Stimulated activated CD8-positive, alpha-beta memory T cell treated with anti-CD3 and anti-CD28 coated beads, Interleukin-12 subunit alpha, Interleukin-12 subunit beta, amount 100 ng/mL, for 4 hours (primary cell): ENCODE data around the gene KLHL28.
A peak's percentile ranks its signal among the peaks of the same experiment; 100 is the strongest.

Experiments used
- DNase-seq: peaks from one replicate; pipeline ENCODE4 v3.0.0-alpha.2; 2020; ENCODE audit warnings: low read depth

KLHL28 gene, protein sequence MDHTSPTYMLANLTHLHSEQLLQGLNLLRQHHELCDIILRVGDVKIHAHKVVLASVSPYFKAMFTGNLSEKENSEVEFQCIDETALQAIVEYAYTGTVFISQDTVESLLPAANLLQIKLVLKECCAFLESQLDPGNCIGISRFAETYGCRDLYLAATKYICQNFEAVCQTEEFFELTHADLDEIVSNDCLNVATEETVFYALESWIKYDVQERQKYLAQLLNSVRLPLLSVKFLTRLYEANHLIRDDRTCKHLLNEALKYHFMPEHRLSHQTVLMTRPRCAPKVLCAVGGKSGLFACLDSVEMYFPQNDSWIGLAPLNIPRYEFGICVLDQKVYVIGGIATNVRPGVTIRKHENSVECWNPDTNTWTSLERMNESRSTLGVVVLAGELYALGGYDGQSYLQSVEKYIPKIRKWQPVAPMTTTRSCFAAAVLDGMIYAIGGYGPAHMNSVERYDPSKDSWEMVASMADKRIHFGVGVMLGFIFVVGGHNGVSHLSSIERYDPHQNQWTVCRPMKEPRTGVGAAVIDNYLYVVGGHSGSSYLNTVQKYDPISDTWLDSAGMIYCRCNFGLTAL

DNA sequence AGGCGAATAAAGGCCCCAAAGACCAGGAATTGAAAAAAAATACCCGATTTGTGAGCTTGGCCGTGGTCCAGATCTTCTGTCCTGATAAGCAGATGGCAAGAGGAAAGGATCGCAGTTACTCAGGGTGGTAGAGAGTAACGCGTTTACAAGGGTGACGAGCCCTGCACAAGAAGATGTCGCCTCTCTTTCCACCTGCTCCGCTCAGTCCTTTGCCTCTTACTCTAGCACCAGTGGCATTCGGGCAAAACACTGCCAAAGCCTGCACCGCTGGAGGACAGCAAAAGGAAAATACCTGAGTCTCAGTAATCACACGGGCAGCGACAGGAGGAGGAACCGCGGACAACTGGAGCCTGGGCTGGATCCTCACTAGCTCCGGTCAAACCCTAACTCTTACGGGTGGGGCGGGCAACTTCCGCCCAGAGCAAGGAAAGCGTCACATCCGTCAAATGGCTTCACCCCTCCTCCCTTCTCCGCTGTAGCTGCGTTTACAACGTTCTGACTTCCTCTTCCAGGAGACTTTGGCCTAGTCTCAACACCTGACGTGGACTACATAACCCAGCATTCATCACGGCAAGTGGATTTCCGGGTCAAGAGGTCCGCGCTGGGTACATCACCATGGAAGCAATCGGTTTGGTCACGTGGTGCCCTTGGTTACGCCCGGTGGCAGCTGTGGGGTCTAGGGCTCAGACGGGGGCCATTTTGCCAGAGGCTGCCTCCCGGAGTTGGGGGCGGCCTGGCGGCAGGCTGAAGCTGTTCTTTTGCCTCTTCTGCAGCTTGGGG, at the start of gene KLHL28, which contains the start of gene TOGARAM1:
KLHL28 (minus strand) TSS at position 394 of the 780 bp plus-strand sequence. CDS start 16,019 bp downstream, outside the sequence.
TOGARAM1 (plus strand) TSS at position 637 of the 780 bp plus-strand sequence. CDS start 232 bp downstream, outside the sequence.
- peak; percentile 92 for DNase-seq

DNA sequence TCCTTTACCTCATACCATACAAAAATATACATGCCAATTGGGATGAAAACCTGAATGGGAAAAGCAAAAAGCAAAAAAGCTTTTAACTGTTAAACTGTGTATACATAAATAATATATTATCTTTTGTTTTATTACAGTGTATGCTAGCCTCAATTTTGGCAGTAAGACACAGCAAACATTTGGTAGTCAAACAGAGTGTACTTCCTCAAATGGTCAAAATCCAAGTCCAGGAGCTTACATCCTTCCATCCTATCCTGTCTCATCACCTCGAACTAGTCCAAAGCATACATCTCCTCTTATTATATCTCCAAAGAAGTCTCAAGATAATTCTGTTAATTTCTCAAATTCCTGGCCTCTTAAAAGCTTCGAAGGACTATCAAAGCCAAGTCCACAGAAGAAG, 42.2 kb upstream of the KLHL28 start:
- DNase-seq, result no peak

DNA sequence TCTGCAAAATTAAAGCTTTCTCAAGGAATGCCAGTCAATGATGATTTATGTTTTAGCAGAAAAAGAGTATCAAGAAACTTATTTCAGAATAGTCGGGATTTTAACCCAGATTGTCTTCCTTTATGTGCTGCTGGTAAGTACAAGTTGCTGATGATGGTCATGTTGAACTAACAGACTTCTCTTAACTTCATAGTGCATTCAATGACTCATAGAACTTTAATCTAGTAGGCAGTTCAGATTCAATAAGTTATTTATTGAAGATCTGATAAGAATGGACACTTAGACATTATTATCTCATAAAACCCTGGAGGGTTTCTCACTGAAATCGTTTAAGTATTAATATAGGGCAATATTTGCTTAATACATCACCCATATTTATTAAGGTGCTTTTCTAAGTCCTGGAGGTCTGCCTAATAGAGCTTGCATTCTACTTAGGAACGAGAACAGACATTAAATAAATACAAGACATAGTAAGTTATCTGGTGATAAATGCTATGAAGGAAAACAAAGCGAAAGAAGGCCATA, 34.1 kb upstream of the KLHL28 start:
- DNase-seq, result no peak

DNA sequence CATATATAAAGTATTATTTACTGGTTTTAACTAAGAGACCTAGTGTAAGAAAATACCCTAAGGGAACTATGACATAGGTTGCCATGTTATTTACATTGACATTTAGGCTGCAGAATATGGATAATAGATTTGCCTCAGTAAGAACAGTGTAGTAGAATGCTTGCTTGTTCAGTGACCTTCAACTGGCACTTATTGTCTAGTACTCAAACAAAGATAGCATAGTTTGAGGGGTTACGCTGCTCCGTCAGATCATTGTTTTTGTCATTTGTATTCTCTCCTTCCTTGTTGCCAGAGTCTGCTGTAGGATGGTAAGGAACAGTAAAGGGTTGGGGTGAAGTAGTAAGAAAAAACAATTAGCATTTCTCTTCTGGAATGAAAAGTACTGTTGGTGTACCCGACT, 33.4 kb upstream of the KLHL28 start:
- DNase-seq, result no peak

DNA sequence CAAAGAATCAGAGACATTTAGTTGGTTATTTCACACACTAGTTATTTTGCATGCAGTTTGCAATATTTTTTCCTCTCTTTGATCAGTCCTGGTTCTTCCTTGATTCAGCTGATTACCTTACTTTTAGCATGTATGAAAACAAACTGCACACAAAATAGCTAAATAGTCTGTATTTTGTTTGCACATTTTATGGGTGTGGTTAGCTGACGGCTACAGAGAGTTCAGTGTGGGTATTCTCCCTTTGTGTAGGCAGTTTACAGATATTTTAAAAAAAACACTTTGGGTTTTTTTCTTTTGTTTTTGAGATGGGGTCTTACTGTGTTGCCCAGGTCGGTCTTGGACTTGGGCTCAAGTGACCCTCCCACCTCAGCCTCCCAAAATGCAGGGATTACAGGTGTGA, 28.8 kb upstream of the KLHL28 start:
- DNase-seq, result no peak

DNA sequence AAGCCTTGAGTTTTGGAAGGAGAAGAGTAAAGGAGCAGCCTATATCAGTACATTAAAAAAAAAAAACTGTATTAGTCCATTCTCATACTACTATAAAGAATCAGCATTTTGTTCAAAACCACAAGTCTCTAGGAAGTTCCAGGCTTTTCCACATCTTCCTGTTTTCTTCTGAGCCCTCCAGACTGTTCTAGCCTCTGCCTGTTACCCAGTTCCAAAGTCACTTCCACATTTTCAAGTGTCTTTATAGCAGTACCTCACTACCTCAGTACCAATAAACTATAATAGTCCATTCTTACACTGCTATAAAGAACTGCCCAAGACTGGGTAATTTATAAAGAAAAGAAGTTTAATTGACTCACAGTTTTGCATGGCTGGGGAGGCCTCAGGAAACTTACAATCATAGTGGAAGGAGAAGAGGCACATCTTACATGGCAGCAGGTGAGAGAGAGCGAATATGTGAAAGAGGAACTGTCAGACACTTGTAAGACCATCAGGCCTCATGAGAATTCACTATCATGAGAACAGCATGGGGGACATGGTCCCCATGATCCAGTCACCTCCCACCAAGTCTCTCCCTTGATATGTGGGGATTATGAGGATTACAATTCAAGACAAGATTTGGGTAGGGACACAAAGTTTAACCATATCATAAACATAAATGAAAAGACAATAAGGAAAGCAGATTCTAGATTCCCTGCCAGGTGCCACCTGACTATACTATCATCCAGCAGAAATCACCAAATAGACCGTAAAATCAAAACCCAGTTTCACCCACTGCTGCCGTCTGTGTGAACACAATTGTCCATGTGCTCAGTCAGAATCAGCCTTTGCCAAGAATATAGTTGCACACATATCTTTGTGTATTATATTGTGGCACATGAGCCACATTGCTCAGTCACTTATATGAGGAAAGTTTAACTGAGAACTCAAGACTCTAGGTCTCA, 28.0 kb upstream of the KLHL28 start:
- no peak for DNase-seq

DNA sequence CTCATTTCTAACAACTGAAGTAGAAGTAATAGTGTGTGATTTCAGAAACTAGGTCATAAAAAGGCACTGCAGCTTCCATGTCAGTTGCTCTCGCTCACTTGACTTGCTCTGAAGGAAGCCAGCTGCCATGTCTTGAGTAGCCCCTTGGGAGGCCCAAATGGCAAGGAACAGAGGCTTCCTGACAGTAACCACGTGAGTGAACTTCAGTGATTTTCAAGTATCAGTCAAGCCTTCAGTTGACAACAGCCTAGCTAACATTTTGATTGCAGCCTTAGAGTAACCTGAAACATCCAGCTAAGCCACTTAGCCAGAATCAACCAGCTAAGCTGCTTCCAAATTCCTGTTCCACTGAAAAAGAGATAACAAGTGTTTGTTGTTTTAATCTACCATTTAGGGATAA, 26.9 kb upstream of the KLHL28 start:
- no peak for DNase-seq

DNA sequence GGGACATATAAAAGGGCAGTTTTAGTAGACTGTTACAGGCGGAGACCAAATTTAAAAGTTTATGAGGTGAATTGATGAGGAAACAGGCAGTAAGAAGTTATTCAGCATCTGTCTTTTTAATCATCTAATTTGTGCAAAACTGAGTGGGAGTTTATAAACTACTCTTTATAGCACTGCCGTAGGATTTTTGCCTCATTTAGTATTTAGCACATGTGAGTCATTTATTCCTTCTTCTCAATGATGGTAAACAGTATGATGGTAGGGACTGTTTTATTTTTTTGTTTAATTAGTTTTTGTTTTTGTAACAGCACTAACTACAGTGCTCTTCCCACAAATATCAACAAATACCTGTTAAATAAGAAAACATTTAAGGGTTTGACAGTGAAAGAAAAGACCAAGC, 20.8 kb upstream of the KLHL28 start:
- DNase-seq, result no peak

DNA sequence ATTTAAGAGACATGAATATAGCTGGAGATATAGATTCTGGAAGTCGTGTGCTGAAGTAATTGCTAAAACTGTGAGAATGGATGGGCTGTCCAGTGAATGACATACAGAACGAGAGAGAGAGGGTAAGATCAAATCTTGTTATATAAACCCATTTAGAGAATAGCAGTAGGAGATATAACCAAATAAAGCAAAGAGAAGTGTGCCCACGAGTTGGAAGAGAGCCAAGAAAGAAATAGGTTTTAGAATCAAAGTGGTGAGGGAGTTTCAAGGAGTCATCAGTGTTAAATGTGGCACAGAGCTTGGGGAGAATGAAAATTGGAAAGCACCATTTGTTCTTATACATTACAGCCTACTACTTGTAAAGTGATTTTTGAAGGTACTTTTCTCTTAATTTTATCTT, 19.5 kb upstream of the KLHL28 start:
- no peak for DNase-seq

DNA sequence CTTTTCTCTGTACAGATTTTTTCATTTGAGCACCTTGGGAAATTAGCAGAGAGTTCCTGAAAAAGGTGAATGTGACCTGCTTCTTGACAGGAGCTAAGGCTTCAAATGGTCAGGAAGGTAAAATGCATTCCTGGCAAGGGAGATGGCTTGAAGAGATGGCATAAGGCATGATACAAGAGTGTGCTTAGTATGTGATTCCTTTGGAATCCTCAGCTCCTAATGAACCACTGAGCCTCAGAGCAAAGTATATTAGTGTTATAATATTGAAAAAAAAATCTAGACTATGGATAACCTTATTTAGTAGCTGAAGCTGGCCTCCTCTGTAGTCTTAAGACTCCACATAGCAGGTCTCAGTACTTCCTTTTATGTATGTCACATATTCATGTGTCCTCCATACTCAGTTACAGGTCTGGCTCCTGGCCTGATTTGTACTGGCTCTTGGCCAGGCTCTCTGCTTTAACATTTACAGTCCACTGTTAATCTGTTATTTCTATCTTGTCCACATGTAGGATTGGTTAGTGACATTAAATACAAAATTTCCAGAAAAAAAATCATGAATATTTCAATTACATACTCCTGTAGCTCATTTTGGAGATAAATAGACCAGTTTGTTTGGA, 18.1 kb upstream of the KLHL28 start:
- no peak for DNase-seq

DNA sequence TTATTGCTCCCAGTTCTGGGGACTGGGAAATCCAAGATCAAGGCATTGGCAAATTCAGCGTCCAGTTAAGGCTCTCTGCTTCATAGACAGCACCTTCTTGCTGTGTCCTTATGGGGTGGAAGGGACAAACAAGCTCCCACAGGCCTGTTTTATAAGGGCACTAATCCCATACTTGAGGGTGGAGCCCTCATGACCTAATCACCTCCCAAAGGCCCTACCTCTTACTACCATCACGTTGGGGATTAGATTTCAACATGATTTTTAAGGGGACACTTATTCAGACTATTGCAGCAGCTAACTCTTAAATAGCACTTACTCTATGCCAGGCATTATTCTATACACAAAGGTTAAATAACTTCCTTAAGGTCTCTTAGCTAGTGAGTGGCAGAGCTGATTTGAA, 17.5 kb upstream of the KLHL28 start:
- no peak for DNase-seq

DNA sequence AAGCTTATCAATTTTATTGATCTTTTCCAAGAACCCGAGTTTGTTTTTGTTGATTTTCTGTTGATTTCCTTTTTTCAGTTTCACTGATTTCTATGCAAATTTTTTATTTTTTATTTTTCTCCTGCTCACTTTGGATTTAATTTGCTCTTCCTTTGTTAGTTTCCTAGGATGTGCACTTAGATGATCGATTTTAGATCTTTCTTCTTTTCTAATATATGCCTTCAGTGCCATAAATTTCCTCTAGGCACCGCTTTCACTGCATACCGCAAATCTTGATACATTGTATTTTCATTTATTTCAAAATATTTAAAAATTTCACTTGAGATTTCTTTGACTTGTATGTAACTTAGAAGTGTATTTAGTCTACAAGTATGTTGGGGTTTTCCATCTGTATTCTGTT, 9.7 kb upstream of the KLHL28 start:
- no peak for DNase-seq

DNA sequence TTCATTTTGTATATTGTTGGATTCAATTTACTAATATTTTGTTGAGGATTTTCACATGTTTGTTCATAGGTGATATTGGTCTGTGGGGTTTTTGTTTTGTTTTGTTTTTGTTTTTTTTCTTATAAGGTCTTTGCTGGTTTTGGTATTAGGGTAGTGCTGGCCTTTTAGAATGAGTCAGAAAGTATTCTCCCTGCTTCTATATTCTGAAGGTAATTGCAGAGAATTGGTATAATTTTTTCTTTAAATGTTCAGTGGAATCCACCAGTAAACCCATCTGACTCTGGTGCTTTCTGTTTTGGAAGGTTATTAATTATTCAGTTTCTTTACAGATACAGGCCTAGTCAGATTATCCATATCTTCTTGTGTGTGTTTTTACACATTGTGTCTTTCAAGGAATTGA, 9.2 kb upstream of the KLHL28 start:
- DNase-seq, result no peak

DNA sequence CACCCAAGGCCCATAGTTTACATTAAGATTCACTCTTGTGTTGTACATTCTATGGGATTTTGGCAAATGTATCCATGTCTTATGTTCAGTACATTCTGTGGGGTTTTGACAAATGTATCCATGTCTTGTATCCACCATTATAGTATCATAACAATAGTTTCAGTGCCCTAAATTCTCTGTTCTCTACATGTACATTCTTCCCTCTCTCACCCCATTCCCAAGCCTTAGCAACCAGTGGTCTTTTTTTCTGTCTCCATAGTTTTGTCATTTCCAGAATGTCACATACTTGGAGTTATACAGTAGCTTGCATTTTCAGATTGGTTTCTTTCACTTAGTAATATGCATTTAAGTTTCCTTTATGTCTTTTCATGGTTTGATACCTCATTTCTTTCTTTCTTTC, 7.0 kb upstream of the KLHL28 start:
- DNase-seq, result no peak

DNA sequence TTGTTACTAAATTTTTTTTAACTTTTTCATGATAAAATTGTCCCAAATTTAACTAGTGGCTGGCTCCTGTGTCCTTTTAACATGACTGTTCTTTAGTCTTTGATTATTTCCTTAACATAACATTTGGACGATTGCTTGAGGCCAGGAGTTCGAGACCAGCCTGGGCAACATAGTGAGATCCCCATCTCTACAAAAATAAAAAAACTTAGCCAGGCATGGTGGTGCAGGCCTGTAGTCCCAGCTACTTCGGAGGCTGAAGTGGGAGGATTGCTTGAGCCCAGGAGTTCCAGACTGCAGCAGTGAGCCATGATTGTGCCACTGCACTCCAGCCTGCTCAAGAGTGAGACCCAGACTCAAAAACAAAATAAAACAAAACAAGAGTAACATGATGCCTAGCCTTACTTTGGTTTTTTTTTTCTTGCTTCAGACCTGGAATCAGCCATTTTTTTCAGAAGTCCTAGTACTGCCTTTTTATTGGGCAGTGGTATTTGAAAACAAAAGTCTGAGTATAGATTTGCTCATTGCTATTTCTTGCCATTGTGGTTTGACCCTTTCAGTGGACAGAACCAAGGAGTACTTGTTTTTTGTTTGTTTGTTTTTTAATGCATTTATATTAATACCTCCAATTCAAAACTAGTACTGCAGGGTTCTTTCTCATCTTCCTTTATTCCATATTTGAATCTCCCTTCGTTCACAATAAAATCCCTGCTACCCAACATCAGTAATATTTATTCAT, 5.0 kb upstream of the KLHL28 start:
- no peak for DNase-seq

DNA sequence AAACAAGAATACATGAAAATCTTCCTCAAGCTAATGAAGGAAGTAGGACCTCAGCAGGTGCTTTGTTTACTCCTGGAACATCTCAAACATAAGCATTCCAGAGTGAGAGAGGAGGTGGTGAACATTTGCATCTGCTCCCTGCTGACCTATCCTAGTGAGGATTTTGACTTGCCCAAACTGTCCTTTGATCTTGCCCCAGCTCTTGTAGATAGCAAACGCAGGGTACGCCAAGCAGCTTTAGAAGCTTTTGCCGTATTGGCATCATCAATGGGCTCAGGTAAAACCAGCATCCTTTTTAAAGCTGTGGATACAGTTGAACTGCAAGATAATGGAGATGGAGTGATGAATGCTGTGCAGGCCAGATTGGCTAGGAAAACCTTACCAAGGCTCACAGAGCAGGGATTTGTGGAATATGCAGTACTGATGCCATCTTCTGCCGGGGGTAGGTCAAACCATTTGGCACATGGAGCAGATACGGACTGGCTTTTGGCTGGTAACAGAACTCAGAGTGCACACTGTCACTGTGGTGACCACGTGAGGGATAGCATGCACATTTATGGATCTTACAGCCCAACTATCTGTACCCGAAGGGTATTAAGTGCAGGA, 2.1 kb upstream of the KLHL28 start:
- DNase-seq, result no peak

DNA sequence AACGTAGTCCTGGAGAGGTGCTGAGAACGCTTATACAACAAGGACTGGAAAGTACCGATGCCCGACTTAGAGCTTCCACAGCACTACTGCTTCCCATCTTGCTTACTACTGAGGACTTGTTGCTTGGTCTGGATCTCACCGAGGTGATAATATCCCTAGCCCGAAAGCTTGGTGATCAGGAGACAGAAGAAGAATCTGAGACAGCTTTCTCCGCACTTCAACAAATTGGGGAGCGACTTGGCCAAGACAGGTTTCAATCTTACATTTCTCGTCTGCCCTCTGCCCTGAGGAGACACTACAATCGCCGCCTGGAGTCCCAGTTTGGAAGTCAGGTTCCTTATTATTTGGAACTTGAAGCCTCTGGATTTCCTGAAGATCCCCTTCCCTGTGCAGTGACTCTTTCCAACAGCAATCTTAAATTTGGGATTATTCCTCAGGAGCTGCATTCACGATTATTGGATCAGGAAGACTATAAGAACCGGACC, 1.3 kb upstream of the KLHL28 start:
- DNase-seq, result no peak

DNA sequence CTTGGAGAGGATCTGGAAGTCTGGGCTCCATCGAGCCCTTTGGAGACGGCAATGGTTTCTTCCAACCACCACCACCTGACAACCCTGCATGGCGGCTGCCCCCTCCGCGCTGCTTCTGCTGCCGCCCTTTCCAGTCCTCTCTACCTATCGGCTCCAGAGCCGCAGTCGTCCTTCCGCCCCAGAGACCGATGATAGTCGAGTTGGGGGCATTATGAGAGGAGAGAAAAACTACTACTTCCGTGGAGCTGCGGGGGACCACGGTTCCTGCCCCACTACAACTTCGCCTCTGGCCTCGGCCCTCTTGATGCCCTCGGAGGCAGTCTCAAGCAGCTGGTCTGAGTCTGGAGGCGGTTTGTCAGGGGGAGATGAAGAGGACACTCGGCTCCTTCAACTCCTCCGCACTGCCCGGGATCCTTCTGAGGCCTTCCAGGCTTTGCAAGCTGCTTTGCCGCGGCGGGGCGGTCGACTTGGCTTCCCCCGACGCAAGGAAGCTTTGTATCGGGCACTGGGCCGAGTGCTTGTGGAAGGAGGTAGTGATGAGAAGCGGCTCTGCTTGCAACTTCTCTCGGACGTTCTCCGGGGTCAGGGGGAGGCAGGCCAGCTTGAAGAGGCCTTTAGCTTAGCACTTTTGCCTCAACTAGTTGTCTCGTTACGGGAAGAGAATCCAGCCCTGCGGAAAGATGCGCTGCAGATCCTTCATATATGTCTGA, 742 bp upstream of the KLHL28 start:
- no peak for DNase-seq

DNA sequence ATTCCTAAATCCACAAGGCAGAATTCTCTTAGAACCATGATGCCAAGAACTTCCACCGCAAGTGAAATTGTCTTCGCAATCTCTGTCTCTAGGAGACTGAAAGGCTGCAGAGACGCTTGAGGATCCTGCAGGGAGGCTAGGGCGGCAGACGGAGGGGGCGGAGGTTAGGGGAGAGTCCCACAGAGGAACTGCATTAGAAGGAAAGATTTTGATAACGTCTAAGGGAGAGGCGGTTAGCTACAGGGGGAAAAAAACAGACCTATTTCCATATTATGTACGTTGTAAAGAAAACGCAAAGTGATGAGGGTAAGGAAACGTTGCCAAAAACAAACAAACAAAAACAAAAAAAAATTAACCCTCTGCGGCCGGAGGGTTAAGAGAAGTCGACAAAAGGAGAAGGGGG, 595 bp downstream of the KLHL28 start:
- DNase-seq, result peak; percentile 28
